ENCODE data around the gene VWF.

DNA sequence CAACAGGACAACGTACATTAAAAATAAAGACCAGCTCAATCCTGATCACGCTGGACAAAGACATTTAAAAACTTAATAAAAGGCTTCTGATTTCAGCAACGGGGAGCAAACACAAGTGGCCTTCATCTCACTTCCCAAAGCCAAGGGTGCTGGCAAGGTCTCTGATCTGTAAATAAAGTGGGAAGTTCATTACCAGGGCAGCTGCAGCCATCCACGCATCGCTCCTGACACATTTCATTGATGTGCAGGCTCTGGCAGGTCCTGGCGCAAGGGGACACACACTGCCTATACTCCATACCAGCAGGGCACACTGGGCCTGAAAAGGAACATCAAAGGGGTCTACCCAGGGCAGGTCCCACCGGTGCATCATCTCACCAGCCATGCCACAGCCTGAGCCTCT, 51.0 kb downstream of the VWF start:
- TF ChIP-seq, protein P1, sequence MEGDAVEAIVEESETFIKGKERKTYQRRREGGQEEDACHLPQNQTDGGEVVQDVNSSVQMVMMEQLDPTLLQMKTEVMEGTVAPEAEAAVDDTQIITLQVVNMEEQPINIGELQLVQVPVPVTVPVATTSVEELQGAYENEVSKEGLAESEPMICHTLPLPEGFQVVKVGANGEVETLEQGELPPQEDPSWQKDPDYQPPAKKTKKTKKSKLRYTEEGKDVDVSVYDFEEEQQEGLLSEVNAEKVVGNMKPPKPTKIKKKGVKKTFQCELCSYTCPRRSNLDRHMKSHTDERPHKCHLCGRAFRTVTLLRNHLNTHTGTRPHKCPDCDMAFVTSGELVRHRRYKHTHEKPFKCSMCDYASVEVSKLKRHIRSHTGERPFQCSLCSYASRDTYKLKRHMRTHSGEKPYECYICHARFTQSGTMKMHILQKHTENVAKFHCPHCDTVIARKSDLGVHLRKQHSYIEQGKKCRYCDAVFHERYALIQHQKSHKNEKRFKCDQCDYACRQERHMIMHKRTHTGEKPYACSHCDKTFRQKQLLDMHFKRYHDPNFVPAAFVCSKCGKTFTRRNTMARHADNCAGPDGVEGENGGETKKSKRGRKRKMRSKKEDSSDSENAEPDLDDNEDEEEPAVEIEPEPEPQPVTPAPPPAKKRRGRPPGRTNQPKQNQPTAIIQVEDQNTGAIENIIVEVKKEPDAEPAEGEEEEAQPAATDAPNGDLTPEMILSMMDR (IDR thresholded peaks at IDR 0.05): no peak
- TF ChIP-seq EZH2 (IDR thresholded peaks at IDR 0.05; ENCODE audit: borderline replicate concordance, insufficient read depth, low read depth, low read length, poor library complexity, severe bottlenecking): no peak
